ENCODE data around the gene ZNF622.

DNA sequence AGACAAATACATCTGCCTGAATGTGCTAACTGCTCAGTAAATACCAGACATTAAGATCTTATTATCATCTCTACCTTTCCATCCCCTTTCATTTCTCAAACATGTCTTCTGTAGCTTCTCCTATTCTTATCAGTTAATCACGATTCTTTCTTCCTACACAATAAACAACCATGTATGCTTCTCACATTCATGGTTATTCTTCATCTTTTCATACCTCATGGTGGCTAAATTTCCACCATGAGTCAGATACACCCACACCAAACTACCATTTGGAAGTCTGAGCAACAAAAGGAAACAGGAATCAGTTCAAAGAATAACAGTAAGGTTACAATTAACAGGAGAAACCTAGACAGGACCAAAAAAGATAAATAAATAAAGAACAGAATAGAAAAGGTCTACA lies 7.7 kb downstream of the ZNF622 start:
- TF ChIP-seq, protein P1, sequence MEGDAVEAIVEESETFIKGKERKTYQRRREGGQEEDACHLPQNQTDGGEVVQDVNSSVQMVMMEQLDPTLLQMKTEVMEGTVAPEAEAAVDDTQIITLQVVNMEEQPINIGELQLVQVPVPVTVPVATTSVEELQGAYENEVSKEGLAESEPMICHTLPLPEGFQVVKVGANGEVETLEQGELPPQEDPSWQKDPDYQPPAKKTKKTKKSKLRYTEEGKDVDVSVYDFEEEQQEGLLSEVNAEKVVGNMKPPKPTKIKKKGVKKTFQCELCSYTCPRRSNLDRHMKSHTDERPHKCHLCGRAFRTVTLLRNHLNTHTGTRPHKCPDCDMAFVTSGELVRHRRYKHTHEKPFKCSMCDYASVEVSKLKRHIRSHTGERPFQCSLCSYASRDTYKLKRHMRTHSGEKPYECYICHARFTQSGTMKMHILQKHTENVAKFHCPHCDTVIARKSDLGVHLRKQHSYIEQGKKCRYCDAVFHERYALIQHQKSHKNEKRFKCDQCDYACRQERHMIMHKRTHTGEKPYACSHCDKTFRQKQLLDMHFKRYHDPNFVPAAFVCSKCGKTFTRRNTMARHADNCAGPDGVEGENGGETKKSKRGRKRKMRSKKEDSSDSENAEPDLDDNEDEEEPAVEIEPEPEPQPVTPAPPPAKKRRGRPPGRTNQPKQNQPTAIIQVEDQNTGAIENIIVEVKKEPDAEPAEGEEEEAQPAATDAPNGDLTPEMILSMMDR (IDR thresholded peaks at IDR 0.05) = no peak
- TF ChIP-seq POLR2A (IDR thresholded peaks at IDR 0.05) = no peak
